HG03064 (cell line): ENCODE data around the gene NCR3LG1.

Source experiments
- ATAC-seq: cut with Tn5 transposase; IDR thresholded peaks from one replicate; pipeline ENCODE4 v1.9.1; 2021; ENCODE audit warnings: low read depth; ENCODE audit not compliant: unreplicated experiment

The NCR3LG1 gene, protein sequence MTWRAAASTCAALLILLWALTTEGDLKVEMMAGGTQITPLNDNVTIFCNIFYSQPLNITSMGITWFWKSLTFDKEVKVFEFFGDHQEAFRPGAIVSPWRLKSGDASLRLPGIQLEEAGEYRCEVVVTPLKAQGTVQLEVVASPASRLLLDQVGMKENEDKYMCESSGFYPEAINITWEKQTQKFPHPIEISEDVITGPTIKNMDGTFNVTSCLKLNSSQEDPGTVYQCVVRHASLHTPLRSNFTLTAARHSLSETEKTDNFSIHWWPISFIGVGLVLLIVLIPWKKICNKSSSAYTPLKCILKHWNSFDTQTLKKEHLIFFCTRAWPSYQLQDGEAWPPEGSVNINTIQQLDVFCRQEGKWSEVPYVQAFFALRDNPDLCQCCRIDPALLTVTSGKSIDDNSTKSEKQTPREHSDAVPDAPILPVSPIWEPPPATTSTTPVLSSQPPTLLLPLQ

DNA sequence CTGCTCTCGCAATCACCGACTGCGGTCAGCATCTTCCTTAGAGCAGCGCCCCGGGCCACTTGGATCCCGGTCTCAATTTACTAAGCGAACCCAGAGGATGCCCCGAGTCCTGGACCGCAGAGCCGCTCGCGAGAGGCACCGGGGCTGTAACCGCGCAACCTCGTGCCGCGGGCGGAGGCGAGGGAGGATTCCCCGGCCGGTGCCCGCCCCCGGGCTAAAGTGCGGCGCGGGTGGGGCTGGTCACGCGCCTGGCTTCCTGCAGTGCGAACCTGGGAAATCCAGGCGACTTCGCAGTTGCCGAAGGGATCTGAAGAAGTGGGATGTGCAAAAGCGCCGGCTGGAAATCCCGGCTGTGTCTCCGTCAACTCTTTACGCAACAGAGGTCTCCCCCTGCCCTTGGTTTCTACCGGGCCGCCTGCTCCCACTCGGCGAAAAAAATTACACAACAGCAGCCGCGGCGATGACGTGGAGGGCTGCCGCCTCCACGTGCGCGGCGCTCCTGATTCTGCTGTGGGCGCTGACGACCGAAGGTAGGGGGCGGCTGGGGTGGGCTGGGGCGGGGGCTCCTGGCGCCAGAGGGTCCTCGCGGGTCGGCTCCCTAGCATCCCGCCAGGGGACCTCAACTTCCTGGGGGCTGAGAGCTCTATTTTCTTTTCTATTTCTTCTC is at the start of gene NCR3LG1:
Gene NCR3LG1, plus strand, starts transcription at position 291 of the 667 bp plus-strand sequence. Its CDS starts 170 bp downstream, at position 461.
- no peak for ATAC-seq

DNA sequence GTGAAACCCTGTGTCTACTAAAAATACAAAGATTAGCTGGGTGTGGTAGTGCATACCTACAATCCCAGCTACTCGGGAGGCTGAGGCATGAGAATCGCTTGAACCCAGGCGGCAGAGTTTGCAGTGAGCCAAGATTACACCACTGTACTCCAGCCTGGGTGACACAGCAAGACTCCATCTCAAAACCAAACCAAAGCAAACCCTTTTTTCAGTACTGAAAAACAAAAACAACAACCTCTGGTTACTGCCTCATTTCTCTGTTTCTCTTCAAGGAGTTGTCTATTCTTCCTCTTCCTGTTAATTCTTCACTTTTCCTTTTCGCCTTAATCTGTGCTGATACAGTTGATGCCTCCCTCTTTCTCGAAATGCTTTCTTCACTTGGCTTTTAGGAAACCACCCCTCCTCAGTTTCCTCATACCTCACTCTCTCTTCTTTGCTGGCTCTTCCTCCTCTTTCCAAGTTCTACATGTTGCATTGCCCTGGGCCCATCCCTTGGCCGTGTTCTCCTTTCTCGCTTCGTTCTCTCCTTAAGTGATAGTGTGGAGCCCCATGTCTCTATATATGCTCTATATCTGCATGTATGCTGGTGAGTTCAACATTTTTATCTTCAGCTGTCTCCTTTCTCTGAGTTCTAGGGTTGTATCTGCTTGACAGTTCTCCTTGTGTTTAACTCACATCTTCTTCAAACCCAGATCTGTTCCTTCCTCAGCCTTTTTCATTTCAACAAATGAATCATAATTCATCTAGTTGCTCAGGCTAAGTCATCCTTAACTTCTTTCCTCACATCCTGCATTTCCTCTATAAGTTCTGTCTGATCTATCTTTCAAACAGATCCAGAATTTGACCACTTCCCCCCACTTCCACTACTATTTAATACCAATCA is 38.0 kb upstream of the NCR3LG1 start:
- no peak for ATAC-seq

DNA sequence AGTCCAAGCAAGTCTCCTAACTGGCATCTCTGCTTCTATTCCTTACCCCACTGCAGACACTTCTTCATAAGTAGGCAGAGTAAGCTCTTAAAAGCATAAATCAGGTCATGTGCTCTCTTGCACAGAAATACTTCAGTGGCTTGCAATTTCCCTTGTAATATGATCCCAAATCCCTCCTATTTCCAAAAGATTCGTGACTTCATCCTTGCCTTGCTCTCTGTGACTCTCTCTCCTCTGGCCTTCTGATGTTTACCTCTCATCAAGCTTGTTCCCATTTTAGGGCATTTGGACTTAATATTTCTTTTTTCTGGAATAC is 37.4 kb upstream of the NCR3LG1 start:
- no peak for ATAC-seq

DNA sequence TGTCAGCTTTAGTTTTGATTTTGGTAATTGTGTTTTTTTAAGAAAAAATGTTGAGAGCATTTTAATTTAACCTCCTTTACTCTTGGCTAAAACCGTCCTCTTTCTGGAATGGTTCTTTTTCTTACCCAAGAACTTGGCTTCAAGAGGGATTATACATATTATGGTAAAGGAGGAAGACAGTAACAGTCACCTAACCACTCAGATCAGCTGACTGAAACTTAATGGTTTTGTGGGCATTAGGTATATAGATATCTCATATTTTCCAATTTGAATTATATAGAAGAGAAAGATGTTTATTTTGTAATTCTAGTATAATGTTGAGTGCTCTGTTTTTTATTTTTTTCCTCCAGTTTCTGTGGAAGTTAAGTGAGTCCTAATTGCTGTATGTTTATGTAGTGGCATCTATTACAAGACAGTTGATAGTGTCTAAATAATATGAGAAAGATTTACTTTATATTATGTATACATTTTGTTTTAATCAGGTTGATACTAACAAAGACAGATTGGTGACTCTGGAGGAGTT is 36.6 kb upstream of the NCR3LG1 start:
- no peak for ATAC-seq

DNA sequence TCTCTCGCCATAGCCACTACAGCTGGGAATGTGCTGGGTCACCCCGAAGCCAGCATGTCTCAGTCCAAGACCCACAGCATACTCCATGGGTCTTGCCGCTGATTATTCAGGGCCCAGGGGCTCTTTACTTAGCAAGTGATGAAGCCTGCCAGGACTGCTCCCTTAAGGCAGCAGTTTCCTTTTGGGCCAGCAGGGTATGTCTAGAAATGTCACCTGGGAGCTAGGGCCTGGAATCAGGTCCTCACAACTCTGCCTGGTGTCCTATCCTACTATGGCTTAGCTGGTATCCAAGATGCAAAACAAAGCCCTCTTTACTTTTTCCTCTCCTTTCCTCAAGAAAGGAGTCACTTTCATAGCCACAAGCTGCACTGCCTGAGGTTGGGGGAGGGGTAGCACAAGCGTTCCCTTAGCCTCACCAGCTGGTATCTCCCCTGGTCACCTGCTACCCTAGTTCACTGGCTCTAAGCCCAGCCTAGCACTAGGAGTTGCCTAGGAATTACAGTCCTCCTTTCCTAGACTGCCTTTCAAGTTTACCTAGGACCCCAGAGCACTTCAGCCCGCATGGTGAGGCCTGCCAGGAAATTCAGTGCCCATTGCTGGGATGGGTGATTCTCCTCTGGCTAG is 22.6 kb upstream of the NCR3LG1 start:
- ATAC-seq: no peak

DNA sequence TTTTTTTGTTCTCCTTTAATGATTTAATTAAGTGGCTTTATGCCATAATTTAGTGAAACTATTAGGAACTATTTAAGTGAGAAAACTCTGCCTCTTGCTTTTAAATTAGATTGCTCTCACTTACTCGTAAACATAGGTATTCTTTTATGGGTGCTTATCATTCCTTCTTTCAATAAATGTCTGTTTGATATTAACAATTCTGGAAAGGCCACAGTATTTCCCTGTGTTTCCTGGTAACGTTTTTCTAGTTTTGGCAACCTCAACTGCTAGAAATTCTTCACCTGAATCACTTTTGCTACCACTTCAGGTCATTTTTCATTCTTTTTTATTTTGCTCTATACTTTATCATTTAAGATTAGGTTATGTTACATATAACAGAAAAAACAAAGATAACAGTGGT is 19.9 kb upstream of the NCR3LG1 start:
- ATAC-seq: no peak

DNA sequence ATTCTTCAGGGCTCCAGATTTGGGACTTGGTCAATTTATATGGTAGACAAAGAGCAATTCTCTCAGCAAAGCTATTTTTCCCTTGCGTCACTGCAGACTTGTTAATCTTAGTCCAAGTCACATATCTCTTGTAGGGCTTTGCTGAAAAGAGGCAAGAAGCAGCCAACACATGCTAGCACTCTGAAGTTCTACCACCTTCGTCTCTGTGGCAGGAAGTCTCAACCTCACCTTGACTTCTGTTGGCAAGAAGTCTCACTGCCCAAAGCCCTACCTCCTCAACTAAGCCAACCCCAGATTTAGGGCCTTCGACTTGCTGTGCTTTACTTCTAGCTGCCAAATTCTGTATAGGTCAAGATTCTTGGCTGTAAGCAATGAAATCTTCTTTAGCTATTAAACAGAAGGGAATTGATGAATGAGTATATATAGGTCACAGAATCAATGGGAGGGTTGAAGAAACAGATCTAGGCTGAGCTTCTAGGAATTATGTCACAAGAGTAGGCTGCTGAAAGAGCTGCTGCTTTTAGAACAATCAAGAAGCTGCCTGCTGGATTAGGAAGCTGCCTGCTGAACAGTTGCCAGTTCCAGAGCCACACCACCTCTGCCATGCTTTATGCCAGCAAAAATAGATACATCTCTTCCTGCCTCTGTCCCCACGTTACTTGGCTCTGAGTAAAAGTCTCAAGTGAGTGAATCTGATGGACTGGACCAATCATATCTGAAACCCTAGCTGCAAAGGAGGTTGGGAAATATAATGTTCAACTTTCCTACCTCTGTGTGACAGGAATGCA is 17.6 kb upstream of the NCR3LG1 start:
- no peak for ATAC-seq

DNA sequence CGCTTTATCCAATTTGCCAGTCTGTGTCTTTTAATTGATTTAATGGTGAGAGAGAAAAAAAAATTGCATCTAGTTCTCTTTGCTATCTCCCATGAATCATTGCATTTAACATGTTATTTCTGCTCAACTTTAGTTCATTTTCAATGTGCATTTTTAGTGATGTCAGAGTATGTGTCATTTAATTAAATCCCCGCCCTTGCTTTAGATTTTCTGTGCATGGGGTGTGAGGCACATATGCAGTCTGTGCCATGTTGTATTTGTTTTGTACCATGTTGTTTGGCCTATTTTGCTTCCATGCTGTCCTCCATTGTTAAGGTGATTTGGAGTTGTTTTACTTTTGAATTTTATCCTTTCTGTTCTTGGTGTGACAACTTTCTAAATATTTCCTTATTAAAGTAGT is 8.3 kb upstream of the NCR3LG1 start:
- ATAC-seq: no peak

DNA sequence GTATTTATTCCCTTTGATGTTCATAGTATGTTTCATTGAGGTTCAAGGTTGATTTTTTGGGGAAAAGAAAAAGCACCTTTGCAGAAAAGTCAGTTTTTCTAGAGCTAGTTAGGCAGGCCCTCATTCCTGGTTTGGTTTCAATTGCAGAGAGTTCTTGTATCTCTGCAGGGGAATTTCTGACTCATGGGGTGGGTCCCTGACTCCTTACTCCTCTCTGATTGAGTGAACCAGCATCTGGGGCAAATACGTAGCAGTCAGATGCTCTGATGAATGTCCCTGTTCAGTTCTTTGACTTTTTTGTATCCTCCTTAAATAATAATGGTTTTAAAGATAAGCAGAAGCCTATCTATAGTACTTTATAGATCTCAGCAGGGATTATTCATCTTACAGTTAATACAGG is 7.7 kb upstream of the NCR3LG1 start:
- ATAC-seq: no peak

DNA sequence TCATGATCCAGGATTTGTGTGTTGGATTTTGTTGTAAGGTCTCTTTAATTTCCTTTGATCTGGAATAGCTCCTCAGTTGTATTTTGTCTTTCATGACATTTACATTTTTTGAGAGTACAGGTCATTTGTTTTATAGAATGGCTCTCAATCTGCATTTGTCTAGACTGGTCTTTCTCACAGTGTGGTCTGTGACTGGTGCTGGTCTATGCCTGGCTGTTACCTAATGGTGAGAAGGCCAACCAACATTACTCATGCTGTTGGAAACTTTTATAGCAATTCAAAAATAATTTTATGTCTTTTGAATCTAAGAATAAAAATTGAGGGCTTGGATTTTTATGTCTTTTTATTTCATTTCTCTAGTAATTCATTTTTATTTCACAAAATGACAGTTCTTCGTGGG is 3.9 kb upstream of the NCR3LG1 start:
- ATAC-seq: no peak

DNA sequence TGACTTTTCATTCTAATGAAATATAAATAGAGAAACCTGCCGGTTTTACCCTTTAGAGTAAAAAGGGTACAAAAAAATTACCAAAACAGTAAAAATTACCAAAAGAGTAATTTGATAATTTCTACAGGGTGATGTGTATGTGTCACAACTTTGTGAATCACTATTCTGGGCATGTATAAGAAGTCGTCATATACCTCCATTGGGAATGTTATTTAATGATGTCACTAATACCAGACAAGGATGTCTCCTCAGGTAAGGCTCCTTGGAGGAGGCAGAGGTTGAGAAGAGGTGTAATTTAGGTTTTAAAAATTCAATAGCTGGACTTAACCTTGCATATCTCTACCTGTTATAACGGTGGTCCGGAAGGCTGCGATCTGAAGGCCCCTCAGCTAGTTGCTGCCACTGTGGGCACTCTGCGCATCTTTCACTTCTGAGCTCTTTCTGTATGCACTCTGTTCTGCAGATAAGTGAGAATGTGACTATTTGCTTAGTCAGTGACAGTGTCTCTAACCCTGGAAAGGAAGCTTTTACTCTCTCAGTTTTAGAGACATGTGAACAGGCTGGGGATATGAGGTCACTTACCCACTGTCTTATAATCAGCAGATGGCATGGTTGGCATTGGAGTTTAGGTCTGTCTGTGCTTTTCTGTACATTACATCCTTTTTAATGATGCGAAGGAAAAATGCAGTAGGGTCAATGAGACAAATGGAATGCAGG is 987 bp upstream of the NCR3LG1 start:
- no peak for ATAC-seq

DNA sequence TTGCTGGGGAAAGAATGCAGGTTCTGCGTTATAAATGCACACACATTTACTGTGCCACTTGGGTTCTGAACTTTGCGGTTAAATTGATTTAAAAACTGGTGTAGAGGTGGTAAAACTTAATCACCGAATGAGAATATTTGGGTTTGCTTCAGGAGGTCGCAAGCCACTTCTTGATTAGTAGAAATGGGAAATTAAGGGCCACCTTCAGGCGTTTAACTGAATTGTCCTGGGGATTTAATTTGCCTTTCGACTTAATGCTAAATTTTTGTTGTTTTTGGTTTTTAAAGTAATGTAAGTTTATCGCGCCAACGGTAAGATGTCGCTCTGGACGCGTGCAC is 459 bp upstream of the NCR3LG1 start:
- ATAC-seq: no peak

DNA sequence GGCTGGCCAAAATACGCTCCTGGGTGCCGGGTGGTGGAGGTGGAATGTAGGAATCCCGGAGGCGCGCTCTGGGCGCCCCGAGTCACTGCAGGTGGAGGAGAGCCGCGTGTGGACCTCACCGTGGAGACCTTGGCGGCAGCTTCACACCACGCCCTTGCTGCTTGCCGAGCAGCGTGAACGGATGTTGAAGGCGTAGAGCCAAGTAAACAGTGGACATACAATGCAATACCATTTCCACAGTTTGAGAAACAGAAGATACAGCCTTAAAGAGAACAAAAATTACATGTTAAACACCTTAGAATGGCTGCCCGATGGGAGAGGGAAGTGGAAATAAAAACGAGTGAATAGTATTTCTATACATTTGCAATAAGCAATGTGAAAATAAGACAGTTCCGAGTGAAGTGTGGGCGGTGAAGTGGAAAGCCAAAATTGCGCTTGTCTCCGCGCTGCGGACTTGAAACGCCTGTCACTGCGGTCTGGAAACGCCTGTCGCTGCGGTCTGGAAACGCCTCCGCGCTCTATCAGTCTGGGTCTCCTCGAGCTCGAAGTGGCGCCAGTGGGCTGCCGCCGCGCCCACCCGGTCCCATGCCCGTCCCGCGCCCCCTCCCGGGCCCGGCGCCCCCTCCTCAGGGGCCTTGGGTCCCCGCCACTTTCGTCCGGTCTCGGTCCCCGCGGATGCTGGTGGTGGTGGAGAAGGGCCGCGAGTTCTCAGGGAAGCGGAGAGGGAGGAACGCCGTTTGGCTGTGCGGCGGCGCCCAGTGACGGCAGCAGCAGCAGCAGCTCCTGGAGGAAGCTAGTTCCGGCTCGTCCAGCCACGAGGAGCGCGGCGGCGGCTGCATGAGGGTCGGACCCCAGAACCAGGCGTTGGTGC is 1.6 kb downstream of the NCR3LG1 start:
- ATAC-seq: no peak

DNA sequence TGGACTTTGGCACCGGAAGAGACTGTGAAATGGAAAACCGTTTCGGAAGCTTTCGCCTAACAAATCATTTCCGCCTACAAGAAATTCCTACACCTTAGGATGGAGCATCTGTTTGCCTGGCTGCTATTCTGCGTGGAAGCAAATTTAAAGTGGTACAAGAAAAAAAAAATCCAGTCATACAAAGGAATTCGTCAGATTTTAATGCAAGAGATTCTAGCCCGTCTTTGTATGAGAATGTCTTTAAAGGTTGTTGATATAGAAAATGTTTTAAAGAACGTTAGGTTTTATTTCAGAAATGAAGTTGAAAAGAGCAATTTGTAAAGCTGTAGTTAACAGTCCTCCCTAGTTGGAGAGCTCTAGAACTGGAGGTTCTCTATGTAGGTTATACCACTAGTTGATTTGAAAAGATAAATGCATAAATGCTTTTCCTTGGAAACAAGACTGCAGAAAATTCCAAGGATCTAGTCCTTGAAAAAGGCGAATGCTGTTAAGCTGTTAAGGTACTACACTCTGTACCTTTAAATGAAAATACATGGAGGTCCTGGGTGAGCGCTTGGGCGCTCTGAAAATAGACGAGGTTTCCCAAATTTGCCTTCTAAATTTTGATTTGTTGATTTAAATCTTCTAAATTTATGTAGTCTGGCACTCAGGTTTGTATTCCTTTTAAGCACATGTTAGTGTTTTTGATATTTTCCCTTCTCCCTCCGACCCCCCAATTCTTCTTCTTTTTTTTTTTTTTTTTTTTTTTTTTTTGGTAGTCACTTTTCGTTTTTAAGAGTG is 2.4 kb downstream of the NCR3LG1 start:
- no peak for ATAC-seq

DNA sequence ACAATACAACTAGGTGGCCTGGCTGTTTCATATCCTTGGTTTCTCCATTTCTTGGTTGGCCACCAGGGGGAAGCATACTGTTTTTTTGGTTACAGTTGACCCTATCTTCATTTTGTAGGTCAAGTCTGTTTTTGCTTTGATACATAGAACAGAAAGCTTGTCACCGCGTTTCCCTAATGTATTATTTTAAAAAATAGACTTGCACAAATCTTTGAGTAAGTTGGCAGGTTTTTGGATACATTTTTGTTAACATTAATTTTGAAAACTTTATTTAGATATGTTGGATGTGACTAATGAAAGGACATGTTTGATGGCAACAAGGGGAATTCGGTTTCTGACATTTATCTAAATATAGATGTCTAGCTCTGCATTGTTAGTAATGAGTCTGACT is 3.0 kb downstream of the NCR3LG1 start:
- no peak for ATAC-seq

DNA sequence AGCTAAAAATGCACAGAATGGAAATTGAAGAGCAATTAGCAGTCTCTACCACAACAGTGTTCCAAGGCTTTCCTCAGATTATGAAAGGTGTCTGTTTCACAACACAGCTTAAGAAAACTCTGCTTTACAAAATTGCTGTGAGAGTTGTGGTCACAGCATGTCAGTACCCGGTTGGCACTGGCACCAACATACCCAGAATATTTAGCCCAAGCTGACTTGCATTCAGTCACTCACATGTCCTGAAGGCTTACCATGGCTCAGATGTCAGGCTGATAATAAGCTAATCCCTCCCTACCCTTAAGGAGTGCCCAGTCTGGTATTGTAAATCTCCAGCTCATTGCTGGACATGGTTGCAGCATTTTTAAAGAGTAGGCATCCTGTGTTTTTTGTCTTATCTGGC is 14.9 kb downstream of the NCR3LG1 start:
- ATAC-seq: no peak

DNA sequence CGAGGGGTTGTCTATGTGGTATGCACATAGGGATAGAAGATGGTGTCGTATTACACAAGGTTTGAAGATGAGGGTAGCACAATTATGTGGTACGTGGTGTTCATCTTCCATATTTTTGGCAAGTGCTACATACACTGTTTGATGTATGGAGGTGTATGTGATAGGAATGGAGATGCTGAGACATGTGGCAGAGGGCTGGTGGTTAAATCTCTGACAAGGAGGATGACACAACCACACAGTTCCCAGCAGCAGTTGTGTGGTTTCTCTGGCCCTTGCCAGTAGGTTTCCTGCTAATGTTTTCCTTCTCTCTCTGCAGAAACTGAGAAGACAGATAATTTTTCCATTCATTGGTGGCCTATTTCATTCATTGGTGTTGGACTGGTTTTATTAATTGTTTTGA is 17.0 kb downstream of the NCR3LG1 start:
- ATAC-seq: no peak

DNA sequence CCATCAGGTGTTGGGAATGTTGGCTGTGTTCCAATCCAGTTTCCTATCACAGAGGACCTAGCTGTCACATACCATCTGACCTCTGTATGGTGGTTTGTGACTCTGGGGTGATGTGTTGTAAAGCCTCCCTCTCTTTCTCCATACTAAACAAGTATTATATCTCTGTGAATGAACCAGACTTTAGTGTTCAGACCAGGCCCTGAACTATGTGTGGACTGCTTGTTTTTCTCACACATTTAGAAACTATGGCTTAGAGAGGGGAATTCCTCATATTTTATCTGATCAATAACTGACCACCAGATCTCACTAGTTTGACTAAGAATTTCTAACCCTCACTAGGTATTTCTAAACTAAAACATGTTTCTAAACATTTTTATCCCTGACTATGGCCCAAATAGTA is 17.5 kb downstream of the NCR3LG1 start:
- ATAC-seq: no peak
